SU-DHL-6 (cell line): Measurements from ENCODE around the gene TMEM184C.

Experiments
- H2AFZ ChIP-seq: fragments of 200-600 bp; sonication (generic); 2 replicates; pipeline ENCODE4 v1.6.1; 2014; ENCODE audit warnings: low read depth, mild to moderate bottlenecking, moderate library complexity, mixed read lengths, antibody characterized with exemption, low read length; ENCODE audit not compliant: severe bottlenecking
- H3F3A ChIP-seq: fragments of 200-600 bp; shearing (Covaris generic); 2 replicates; pipeline ENCODE4 v1.6.0; 2016; ENCODE audit warnings: antibody characterized with exemption, mild to moderate bottlenecking; ENCODE audit not compliant: insufficient read depth
- H3K27ac ChIP-seq: fragments of 200-600 bp; sonication (generic); 2 replicates; pipeline ENCODE4 v1.5.1; 2016; ENCODE audit warnings: low read depth, mild to moderate bottlenecking, low read length, moderate library complexity, mixed read lengths
- H3K27me3 ChIP-seq: fragments of 200-600 bp; sonication (generic), shearing (Covaris generic); 2 replicates; pipeline ENCODE4 v1.6.0; 2014; ENCODE audit warnings: mild to moderate bottlenecking, low read length
- H3K36me3 ChIP-seq: fragments of 200-600 bp; sonication (generic); 2 replicates; pipeline ENCODE4 v1.6.1; 2014; ENCODE audit warnings: mild to moderate bottlenecking, low read length, mixed read lengths
- H3K4me2 ChIP-seq: fragments of 300-600, 200-600 bp; shearing (Covaris generic), sonication (generic); 2 replicates; pipeline ENCODE4 v1.6.0; 2014; ENCODE audit warnings: low read length, low read depth, mild to moderate bottlenecking; ENCODE audit not compliant: poor library complexity, severe bottlenecking
- H3K4me3 ChIP-seq: fragments of 200-600 bp; sonication (generic); 2 replicates; pipeline ENCODE4 v1.5.1; 2014; ENCODE audit warnings: antibody characterized with exemption, low read length, mild to moderate bottlenecking, mixed read lengths; ENCODE audit not compliant: insufficient read depth, poor library complexity, severe bottlenecking
- H3K79me2 ChIP-seq: fragments of 200-600 bp; sonication (generic); 2 replicates; pipeline ENCODE4 v1.6.1; 2014; ENCODE audit warnings: mild to moderate bottlenecking, low read length, moderate library complexity; ENCODE audit not compliant: insufficient read depth
- H3K9ac ChIP-seq: fragments of 200-600 bp; sonication (generic); 2 replicates; pipeline ENCODE4 v1.7.0; 2014; ENCODE audit warnings: mild to moderate bottlenecking, low read length
- H3K9me2 ChIP-seq: fragments of 200-600 bp; sonication (generic); replicated peaks from 2 replicates; pipeline ENCODE4 v1.6.1; 2014; ENCODE audit warnings: low read length; ENCODE audit not compliant: insufficient read depth
- H3K9me3 ChIP-seq: fragments of 200-600 bp; sonication (generic); 2 replicates; pipeline ENCODE4 v1.6.1; 2014; ENCODE audit warnings: low read length, mixed read lengths; ENCODE audit not compliant: insufficient read depth
- H4K20me1 ChIP-seq: fragments of 200-600 bp; sonication (generic); 2 replicates; pipeline ENCODE4 v1.6.1; 2014; ENCODE audit warnings: low read depth, mild to moderate bottlenecking, antibody characterized with exemption, low read length, moderate library complexity, mixed read lengths
- EZH2phosphoT487 ChIP-seq: fragments of 200-600 bp; sonication (generic), shearing (Covaris generic); conservative IDR thresholded peaks from 2 replicates; pipeline ENCODE4 v1.6.1; 2018; ENCODE audit warnings: mild to moderate bottlenecking, antibody characterized with exemption, low read length, moderate library complexity, mixed read lengths
- TF ChIP-seq, protein P1 (sequence below): fragments of 200-600 bp; sonication (generic); IDR thresholded peaks from one replicate; pipeline ENCODE4 v1.5.1; 2017; ENCODE audit warnings: antibody characterized with exemption, mild to moderate bottlenecking, low read length, moderate library complexity; ENCODE audit not compliant: insufficient read depth, poor library complexity, severe bottlenecking

TMEM184C gene

DNA sequence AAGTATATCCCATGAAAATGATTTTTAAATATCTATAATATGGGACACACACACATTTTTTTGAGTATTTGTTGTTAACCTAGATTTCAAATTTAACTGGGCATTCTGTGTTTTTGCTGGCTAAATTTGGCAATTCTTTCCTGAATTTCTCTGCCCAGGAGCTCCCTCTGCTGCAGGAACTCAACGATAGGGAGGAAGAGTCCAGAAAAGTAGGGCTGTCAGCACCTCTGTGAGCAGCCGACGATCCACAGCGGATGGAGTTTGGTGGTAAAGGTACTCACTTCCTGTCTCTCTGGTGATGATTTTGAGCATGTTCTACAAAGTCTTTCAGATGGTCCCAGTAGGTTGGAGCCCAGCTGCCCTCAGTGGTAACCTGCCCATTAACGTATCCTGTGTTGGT lies 23.1 kb upstream of the TMEM184C start:
- no peak overlapping the region for H3K27ac ChIP-seq
- TF ChIP-seq, protein P1, sequence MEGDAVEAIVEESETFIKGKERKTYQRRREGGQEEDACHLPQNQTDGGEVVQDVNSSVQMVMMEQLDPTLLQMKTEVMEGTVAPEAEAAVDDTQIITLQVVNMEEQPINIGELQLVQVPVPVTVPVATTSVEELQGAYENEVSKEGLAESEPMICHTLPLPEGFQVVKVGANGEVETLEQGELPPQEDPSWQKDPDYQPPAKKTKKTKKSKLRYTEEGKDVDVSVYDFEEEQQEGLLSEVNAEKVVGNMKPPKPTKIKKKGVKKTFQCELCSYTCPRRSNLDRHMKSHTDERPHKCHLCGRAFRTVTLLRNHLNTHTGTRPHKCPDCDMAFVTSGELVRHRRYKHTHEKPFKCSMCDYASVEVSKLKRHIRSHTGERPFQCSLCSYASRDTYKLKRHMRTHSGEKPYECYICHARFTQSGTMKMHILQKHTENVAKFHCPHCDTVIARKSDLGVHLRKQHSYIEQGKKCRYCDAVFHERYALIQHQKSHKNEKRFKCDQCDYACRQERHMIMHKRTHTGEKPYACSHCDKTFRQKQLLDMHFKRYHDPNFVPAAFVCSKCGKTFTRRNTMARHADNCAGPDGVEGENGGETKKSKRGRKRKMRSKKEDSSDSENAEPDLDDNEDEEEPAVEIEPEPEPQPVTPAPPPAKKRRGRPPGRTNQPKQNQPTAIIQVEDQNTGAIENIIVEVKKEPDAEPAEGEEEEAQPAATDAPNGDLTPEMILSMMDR, result no peak
- no peak for TF ChIP-seq EZH2phosphoT487
- H4K20me1 ChIP-seq, result no peaks in the 10 kb centered on the region
- no peaks in the 10 kb centered on the region for H3F3A ChIP-seq
- no peaks in the 10 kb centered on the region for H3K79me2 ChIP-seq
- H3K9ac ChIP-seq, result no peak overlapping the region
- no peaks in the 10 kb centered on the region for H3K9me2 ChIP-seq
- H3K9me3 ChIP-seq, result no peaks in the 10 kb centered on the region
- no peak overlapping the region for H3K4me2 ChIP-seq
- H3K36me3 ChIP-seq, result no peaks in the 10 kb centered on the region
- no peak overlapping the region for H2AFZ ChIP-seq
- H3K27me3 ChIP-seq, result no peaks in the 10 kb centered on the region
- H3K4me3 ChIP-seq, result no peak overlapping the region

DNA sequence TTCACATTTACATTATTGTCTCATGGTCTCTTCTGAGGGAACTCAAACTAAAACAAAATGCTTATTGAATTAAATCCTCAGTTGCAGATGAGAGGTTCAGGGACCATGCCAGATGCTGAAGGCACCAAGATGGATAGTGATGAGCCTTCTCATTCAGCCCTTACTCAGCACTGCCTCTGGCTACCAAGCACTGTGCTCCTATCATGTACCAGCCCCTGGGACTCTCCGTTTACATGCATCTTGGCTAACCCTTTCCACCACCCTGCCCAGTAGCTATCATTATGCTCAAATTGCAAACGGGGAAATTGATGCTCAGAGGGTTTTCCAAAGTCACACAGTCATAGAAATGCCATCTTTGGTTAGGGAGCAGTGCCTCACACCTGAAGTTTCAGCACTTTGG lies 22.6 kb upstream of the TMEM184C start:
- Histone ChIP-seq H3K27me3 (no peaks in the 10 kb centered on the region), H3K36me3 (no peaks in the 10 kb centered on the region), H3K9ac (no peak overlapping the region), H3K27ac (no peak overlapping the region), H3K9me3 (no peaks in the 10 kb centered on the region), H3K4me2 (no peak overlapping the region), H2AFZ (no peak overlapping the region), H3K9me2 (no peaks in the 10 kb centered on the region), H3F3A (no peaks in the 10 kb centered on the region), H4K20me1 (no peaks in the 10 kb centered on the region), H3K4me3 (no peak overlapping the region), H3K79me2 (no peaks in the 10 kb centered on the region)
- TF ChIP-seq EZH2phosphoT487, result no peak

DNA sequence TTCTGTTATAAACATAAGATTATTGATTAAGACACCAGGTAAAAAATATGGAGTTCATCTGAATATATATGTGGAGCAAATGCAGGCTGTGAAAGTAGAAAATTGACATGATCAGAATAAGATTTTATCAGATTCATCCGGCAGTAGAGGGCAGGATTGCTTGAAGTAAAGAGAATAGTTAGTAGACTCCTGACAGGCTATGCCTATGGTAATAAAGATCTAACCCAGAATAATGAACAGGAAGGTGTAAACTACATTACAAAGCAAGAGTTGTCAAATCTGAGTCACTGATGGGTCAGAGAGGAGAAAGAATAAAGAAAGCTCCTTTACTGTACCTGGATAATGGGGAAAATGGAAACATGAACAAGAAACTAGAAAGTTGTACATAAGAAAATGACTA lies 20.8 kb upstream of the TMEM184C start:
- Histone ChIP-seq H3K27me3 (no peaks in the 10 kb centered on the region), H3K9me2 (no peaks in the 10 kb centered on the region), H3K9ac (no peak overlapping the region)

DNA sequence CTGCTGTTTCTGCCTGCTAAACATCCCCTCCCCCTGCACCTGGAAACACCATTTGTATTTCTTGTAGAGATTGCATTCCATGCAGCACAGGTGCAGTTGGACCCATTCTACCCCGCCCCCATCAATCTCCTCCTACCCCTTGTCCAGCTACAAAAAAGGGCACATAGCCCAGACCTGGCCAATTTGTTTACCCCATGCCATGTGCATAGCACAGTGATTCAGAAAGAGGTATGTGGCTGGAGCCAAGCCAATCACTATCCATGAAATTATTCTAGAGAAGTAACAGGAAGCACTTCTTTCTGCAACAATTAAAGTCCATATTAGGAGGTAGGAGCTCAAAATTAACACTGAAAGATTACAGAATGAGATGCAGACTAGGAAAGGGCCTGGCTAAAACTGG lies 20.2 kb upstream of the TMEM184C start:
- Histone ChIP-seq H3K4me2 (no peak overlapping the region), H3K9me2 (no peaks in the 10 kb centered on the region), H3K9me3 (no peaks in the 10 kb centered on the region), H3K79me2 (no peaks in the 10 kb centered on the region), H4K20me1 (no peaks in the 10 kb centered on the region), H3K36me3 (no peaks in the 10 kb centered on the region), H3K9ac (no peak overlapping the region), H3F3A (no peaks in the 10 kb centered on the region), H3K27me3 (no peaks in the 10 kb centered on the region), H2AFZ (no peak overlapping the region), H3K4me3 (no peak overlapping the region), H3K27ac (no peak overlapping the region)
- TF ChIP-seq, protein P1, result no peak
- TF ChIP-seq EZH2phosphoT487, result no peak

More for the DNA sequence above, 20.8 kb upstream of the TMEM184C start:
- no peaks in the 10 kb centered on the region for H3F3A ChIP-seq
- no peak overlapping the region for H2AFZ ChIP-seq
- H3K79me2 ChIP-seq, result no peaks in the 10 kb centered on the region
- H3K4me3 ChIP-seq, result no peak overlapping the region
- H3K4me2 ChIP-seq, result no peak overlapping the region
- H3K9me3 ChIP-seq, result no peaks in the 10 kb centered on the region
- no peak overlapping the region for H3K27ac ChIP-seq
- TF ChIP-seq, protein P1, result no peak
- TF ChIP-seq EZH2phosphoT487, result no peak
- no peaks in the 10 kb centered on the region for H4K20me1 ChIP-seq
- no peaks in the 10 kb centered on the region for H3K36me3 ChIP-seq
